IPS-20b (cell line): Measurements from ENCODE around the gene HORMAD2.
"Not testable (repeated sequence)": the region's sequence is repeated elsewhere in the genome, so short reads cannot be mapped to it uniquely, and the experiment has no call there.

ENCODE experiments used
- H3K27ac ChIP-seq: one replicate; pipeline ENCODE4 v1.5.1; 2013; ENCODE audit warnings: low read length
- H3K27me3 ChIP-seq: 2 replicates; pipeline ENCODE4 v1.6.1; 2013; ENCODE audit warnings: mild to moderate bottlenecking, low read length, inconsistent platforms; ENCODE audit not compliant: insufficient read depth
- H3K36me3 ChIP-seq: 2 replicates; pipeline ENCODE4 v1.6.1; 2013; ENCODE audit warnings: low read depth, mild to moderate bottlenecking, inconsistent platforms, low read length, moderate library complexity; ENCODE audit not compliant: insufficient read depth
- H3K4me1 ChIP-seq: 2 replicates; pipeline ENCODE4 v1.6.1; 2013; ENCODE audit warnings: mild to moderate bottlenecking, control low read depth, inconsistent platforms, low read length, moderate library complexity; ENCODE audit not compliant: insufficient read depth
- H3K4me3 ChIP-seq: 2 replicates; pipeline ENCODE4 v1.5.1; 2013; ENCODE audit warnings: mild to moderate bottlenecking, low read length, inconsistent platforms
- H3K9ac ChIP-seq: 2 replicates; pipeline ENCODE4 v1.6.1; 2013; ENCODE audit warnings: low read depth, mild to moderate bottlenecking, inconsistent platforms, low read length, moderate library complexity
- H3K9me3 ChIP-seq: 2 replicates; pipeline ENCODE4 v1.6.1; 2013; ENCODE audit warnings: mild to moderate bottlenecking, low read depth, low read length, inconsistent platforms; ENCODE audit not compliant: insufficient read depth

The HORMAD2 gene

GRCh38 chr22:30086496-30086895 lies 6.2 kb downstream of the HORMAD2 start:
- no peak overlapping the region for H3K4me3 ChIP-seq
- no peaks in the 10 kb centered on the region for H3K4me1 ChIP-seq
- H3K27ac ChIP-seq: no peak overlapping the region

GRCh38 chr22:30087037-30087436 lies 6.8 kb downstream of the HORMAD2 start:
- not testable (repeated sequence) for H3K4me1 ChIP-seq

More at GRCh38 chr22:30086496-30086895, 6.2 kb downstream of the HORMAD2 start:
- no peaks in the 10 kb centered on the region for H3K27me3 ChIP-seq
- H3K9me3 ChIP-seq: no peaks in the 10 kb centered on the region
- H3K36me3 ChIP-seq: no peaks in the 10 kb centered on the region
- H3K9ac ChIP-seq: no peak overlapping the region

GRCh38 chr22:30087611-30088010 lies 7.3 kb downstream of the HORMAD2 start:
- H3K27ac ChIP-seq: no peak overlapping the region
- H3K9ac ChIP-seq: no peak overlapping the region
- H3K4me3 ChIP-seq: no peak overlapping the region
- no peaks in the 10 kb centered on the region for H3K27me3 ChIP-seq
- H3K4me1 ChIP-seq: no peaks in the 10 kb centered on the region
- H3K9me3 ChIP-seq: peaks cover 4% of the 10 kb centered on the region; the same call in 1 of the 2 replicates
- no peaks in the 10 kb centered on the region for H3K36me3 ChIP-seq

More at GRCh38 chr22:30087037-30087436, 6.8 kb downstream of the HORMAD2 start:
- not testable (repeated sequence) for H3K27ac ChIP-seq, H3K9me3 ChIP-seq, H3K9ac ChIP-seq, H3K27me3 ChIP-seq, H3K4me3 ChIP-seq, H3K36me3 ChIP-seq

- Histone ChIP-seq H3K36me3 (no peaks in the 10 kb centered on the region), H3K9me3 (peaks cover 12% of the 10 kb centered on the region; the same call in 1 of the 2 replicates), H3K9ac (no peak overlapping the region), H3K27me3 (no peaks in the 10 kb centered on the region), H3K4me3 (no peak overlapping the region), H3K4me1 (no peaks in the 10 kb centered on the region), H3K27ac (no peak overlapping the region)
Measured at GRCh38 chr22:30088468-30088867, 8.2 kb downstream of the HORMAD2 start.

- Histone ChIP-seq H3K27me3 (no peaks in the 10 kb centered on the region), H3K4me3 (no peak overlapping the region), H3K9ac (no peak overlapping the region), H3K27ac (no peak overlapping the region), H3K9me3 (peaks cover 21% of the 10 kb centered on the region), H3K36me3 (no peaks in the 10 kb centered on the region), H3K4me1 (no peaks in the 10 kb centered on the region)
Measured at GRCh38 chr22:30089655-30089974, 9.4 kb downstream of the HORMAD2 start.

GRCh38 chr22:30092686-30093085 lies 12.4 kb downstream of the HORMAD2 start:
- no peak overlapping the region for H3K4me3 ChIP-seq
- H3K9me3 ChIP-seq: peaks cover 32% of the 10 kb centered on the region

GRCh38 chr22:30094804-30095203 lies 14.5 kb downstream of the HORMAD2 start:
- no peak overlapping the region for H3K4me3 ChIP-seq
- H3K27ac ChIP-seq: no peak overlapping the region
- no peaks in the 10 kb centered on the region for H3K36me3 ChIP-seq
- H3K9ac ChIP-seq: no peak overlapping the region
- H3K4me1 ChIP-seq: no peaks in the 10 kb centered on the region
- peaks cover 32% of the 10 kb centered on the region for H3K9me3 ChIP-seq
- no peaks in the 10 kb centered on the region for H3K27me3 ChIP-seq

More at GRCh38 chr22:30092686-30093085, 12.4 kb downstream of the HORMAD2 start:
- H3K4me1 ChIP-seq: no peaks in the 10 kb centered on the region
- H3K27ac ChIP-seq: no peak overlapping the region
- no peak overlapping the region for H3K9ac ChIP-seq
- no peaks in the 10 kb centered on the region for H3K36me3 ChIP-seq
- no peaks in the 10 kb centered on the region for H3K27me3 ChIP-seq

- Histone ChIP-seq H3K9ac (no peak overlapping the region), H3K4me3 (no peak overlapping the region), H3K9me3 (peaks cover 25% of the 10 kb centered on the region), H3K27ac (no peak overlapping the region), H3K27me3 (no peaks in the 10 kb centered on the region), H3K36me3 (no peaks in the 10 kb centered on the region), H3K4me1 (no peaks in the 10 kb centered on the region)
Measured at GRCh38 chr22:30097861-30098260, 17.6 kb downstream of the HORMAD2 start.

- not testable (repeated sequence) for H3K4me1 ChIP-seq, H3K4me3 ChIP-seq, H3K27me3 ChIP-seq, H3K9ac ChIP-seq, H3K36me3 ChIP-seq, H3K9me3 ChIP-seq, H3K27ac ChIP-seq
Measured at GRCh38 chr22:30100770-30101169, 20.5 kb downstream of the HORMAD2 start.

- Histone ChIP-seq H3K27ac (no peak overlapping the region), H3K4me1 (no peaks in the 10 kb centered on the region), H3K4me3 (no peak overlapping the region), H3K27me3 (no peaks in the 10 kb centered on the region), H3K36me3 (no peaks in the 10 kb centered on the region), H3K9me3 (no peaks in the 10 kb centered on the region), H3K9ac (no peak overlapping the region)
Measured at GRCh38 chr22:30104501-30105156, 24.4 kb downstream of the HORMAD2 start.

- Histone ChIP-seq H3K9ac (no peak overlapping the region), H3K27ac (no peak overlapping the region), H3K4me3 (no peak overlapping the region), H3K4me1 (no peaks in the 10 kb centered on the region), H3K36me3 (no peaks in the 10 kb centered on the region), H3K27me3 (no peaks in the 10 kb centered on the region), H3K9me3 (no peaks in the 10 kb centered on the region)
Measured at GRCh38 chr22:30105483-30105882, 25.2 kb downstream of the HORMAD2 start.

GRCh38 chr22:30113494-30113893 lies 33.2 kb downstream of the HORMAD2 start:
- Histone ChIP-seq H3K36me3 (no peaks in the 10 kb centered on the region), H3K27me3 (no peaks in the 10 kb centered on the region), H3K4me1 (no peaks in the 10 kb centered on the region), H3K4me3 (no peak overlapping the region), H3K9me3 (no peaks in the 10 kb centered on the region), H3K9ac (no peak overlapping the region), H3K27ac (no peak overlapping the region)
